ENCODE results near the gene ACACB. TPM values are rescaled to one million over a fixed set of nuclear protein-coding genes. Genes with fewer than 3 reads are reported as not detected.

ACACB gene
- total RNA-seq, 1 donor from 2014 or later = 27.7 TPM

GRCh38 chr12:109252799-109253198, 136.4 kb downstream of the ACACB start:
- peaks cover 0 to 7% (median 3%) of the 10 kb centered on the region in 3 donors for H3K9me3 ChIP-seq (ENCODE audit: control insufficient read depth in 3 of 3, low read length in 3 of 3)
- H3K4me3 ChIP-seq (ENCODE audit: low read length in 3 of 3) = no peak overlapping the region
- no peaks in the 10 kb centered on the region for H3K27me3 ChIP-seq (ENCODE audit: control insufficient read depth in 3 of 3, insufficient read depth in 3 of 3, low read length in 3 of 3)
- H3K9ac ChIP-seq (ENCODE audit: low read depth in 1 of 3, low read length in 3 of 3) = no peak overlapping the region
- H3K36me3 ChIP-seq (ENCODE audit: control insufficient read depth in 3 of 3, insufficient read depth in 3 of 3, low read length in 3 of 3) = peaks cover 49 to 75% (median 75%) of the 10 kb centered on the region in 3 donors
- H3K27ac ChIP-seq (ENCODE audit: low read depth, low read length) = no peak overlapping the region
- H3K4me1 ChIP-seq (ENCODE audit: control insufficient read depth in 3 of 3, insufficient read depth in 3 of 3, low read length in 3 of 3) = peaks cover 0 to 8% (median 7%) of the 10 kb centered on the region in 3 donors

- Histone ChIP-seq H3K9ac (ENCODE audit: low read depth in 1 of 3, low read length in 3 of 3) (no peak overlapping the region), H3K4me1 (ENCODE audit: control insufficient read depth in 3 of 3, insufficient read depth in 3 of 3, low read length in 3 of 3) (peaks cover 12 to 20% (median 18%) of the 10 kb centered on the region in 3 donors), H3K4me3 (ENCODE audit: low read length in 3 of 3) (no peak overlapping the region), H3K27me3 (ENCODE audit: control insufficient read depth in 3 of 3, insufficient read depth in 3 of 3, low read length in 3 of 3) (no peaks in the 10 kb centered on the region), H3K9me3 (ENCODE audit: control insufficient read depth in 3 of 3, low read length in 3 of 3) (peaks cover 0 to 7% (median 3%) of the 10 kb centered on the region in 3 donors), H3K27ac (ENCODE audit: low read depth, low read length) (no peak overlapping the region), H3K36me3 (ENCODE audit: control insufficient read depth in 3 of 3, insufficient read depth in 3 of 3, low read length in 3 of 3) (peaks cover 51 to 77% (median 72%) of the 10 kb centered on the region in 3 donors)
Measured at GRCh38 chr12:109253913-109254544, 137.6 kb downstream of the ACACB start.

- Histone ChIP-seq H3K27me3 (ENCODE audit: control insufficient read depth in 3 of 3, insufficient read depth in 3 of 3, low read length in 3 of 3) (no peaks in the 10 kb centered on the region), H3K9ac (ENCODE audit: low read depth in 1 of 3, low read length in 3 of 3) (no peak overlapping the region), H3K4me3 (ENCODE audit: low read length in 3 of 3) (no peak overlapping the region), H3K9me3 (ENCODE audit: control insufficient read depth in 3 of 3, low read length in 3 of 3) (peaks cover 0 to 7% (median 3%) of the 10 kb centered on the region in 3 donors), H3K4me1 (ENCODE audit: control insufficient read depth in 3 of 3, insufficient read depth in 3 of 3, low read length in 3 of 3) (peaks cover 14 to 24% (median 23%) of the 10 kb centered on the region in 3 donors), H3K36me3 (ENCODE audit: control insufficient read depth in 3 of 3, insufficient read depth in 3 of 3, low read length in 3 of 3) (peaks cover 55 to 86% (median 77%) of the 10 kb centered on the region in 3 donors), H3K27ac (ENCODE audit: low read depth, low read length) (no peak overlapping the region)
Measured at GRCh38 chr12:109255377-109255776, 139.0 kb downstream of the ACACB start.

GRCh38 chr12:109256011-109256410, 139.6 kb downstream of the ACACB start:
- Histone ChIP-seq H3K27ac (ENCODE audit: low read depth, low read length) (no peak overlapping the region), H3K9me3 (ENCODE audit: control insufficient read depth in 3 of 3, low read length in 3 of 3) (peaks cover 0 to 7% (median 3%) of the 10 kb centered on the region in 3 donors), H3K27me3 (ENCODE audit: control insufficient read depth in 3 of 3, insufficient read depth in 3 of 3, low read length in 3 of 3) (no peaks in the 10 kb centered on the region), H3K9ac (ENCODE audit: low read depth in 1 of 3, low read length in 3 of 3) (no peak overlapping the region), H3K4me3 (ENCODE audit: low read length in 3 of 3) (no peak overlapping the region), H3K36me3 (ENCODE audit: control insufficient read depth in 3 of 3, insufficient read depth in 3 of 3, low read length in 3 of 3) (peaks cover 56 to 86% (median 79%) of the 10 kb centered on the region in 3 donors), H3K4me1 (ENCODE audit: control insufficient read depth in 3 of 3, insufficient read depth in 3 of 3, low read length in 3 of 3) (peaks cover 14 to 24% (median 23%) of the 10 kb centered on the region in 3 donors)

- Histone ChIP-seq H3K27me3 (ENCODE audit: control insufficient read depth in 3 of 3, insufficient read depth in 3 of 3, low read length in 3 of 3) (no peaks in the 10 kb centered on the region), H3K27ac (ENCODE audit: low read depth, low read length) (no peak overlapping the region), H3K9me3 (ENCODE audit: control insufficient read depth in 3 of 3, low read length in 3 of 3) (peaks cover 0 to 7% (median 3%) of the 10 kb centered on the region in 3 donors), H3K36me3 (ENCODE audit: control insufficient read depth in 3 of 3, insufficient read depth in 3 of 3, low read length in 3 of 3) (peaks cover 51 to 84% (median 74%) of the 10 kb centered on the region in 3 donors), H3K4me3 (ENCODE audit: low read length in 3 of 3) (no peak overlapping the region), H3K9ac (ENCODE audit: low read depth in 1 of 3, low read length in 3 of 3) (no peak overlapping the region), H3K4me1 (ENCODE audit: control insufficient read depth in 3 of 3, insufficient read depth in 3 of 3, low read length in 3 of 3) (peaks cover 14 to 24% (median 23%) of the 10 kb centered on the region in 3 donors)
Measured at GRCh38 chr12:109258201-109258600, 141.8 kb downstream of the ACACB start.

GRCh38 chr12:109258607-109259544, 142.5 kb downstream of the ACACB start:
- Histone ChIP-seq H3K4me1 (ENCODE audit: control insufficient read depth in 3 of 3, insufficient read depth in 3 of 3, low read length in 3 of 3) (peaks cover 14 to 24% (median 23%) of the 10 kb centered on the region in 3 donors), H3K27ac (ENCODE audit: low read depth, low read length) (no peak overlapping the region), H3K27me3 (ENCODE audit: control insufficient read depth in 3 of 3, insufficient read depth in 3 of 3, low read length in 3 of 3) (no peaks in the 10 kb centered on the region), H3K36me3 (ENCODE audit: control insufficient read depth in 3 of 3, insufficient read depth in 3 of 3, low read length in 3 of 3) (peaks cover 44 to 80% (median 70%) of the 10 kb centered on the region in 3 donors), H3K4me3 (ENCODE audit: low read length in 3 of 3) (no peak overlapping the region), H3K9me3 (ENCODE audit: control insufficient read depth in 3 of 3, low read length in 3 of 3) (peaks cover 0 to 1% (median under 1%) of the 10 kb centered on the region in 3 donors), H3K9ac (ENCODE audit: low read depth in 1 of 3, low read length in 3 of 3) (no peak overlapping the region)

- Histone ChIP-seq H3K27ac (ENCODE audit: low read depth, low read length) (no peak overlapping the region), H3K4me1 (ENCODE audit: control insufficient read depth in 3 of 3, insufficient read depth in 3 of 3, low read length in 3 of 3) (peaks cover 14 to 24% (median 23%) of the 10 kb centered on the region in 3 donors), H3K9ac (ENCODE audit: low read depth in 1 of 3, low read length in 3 of 3) (no peak overlapping the region), H3K4me3 (ENCODE audit: low read length in 3 of 3) (no peak overlapping the region), H3K36me3 (ENCODE audit: control insufficient read depth in 3 of 3, insufficient read depth in 3 of 3, low read length in 3 of 3) (peaks cover 43 to 78% (median 69%) of the 10 kb centered on the region in 3 donors), H3K27me3 (ENCODE audit: control insufficient read depth in 3 of 3, insufficient read depth in 3 of 3, low read length in 3 of 3) (no peaks in the 10 kb centered on the region), H3K9me3 (ENCODE audit: control insufficient read depth in 3 of 3, low read length in 3 of 3) (no peaks in the 10 kb centered on the region)
Measured at GRCh38 chr12:109259545-109259895, 143.1 kb downstream of the ACACB start.

- Histone ChIP-seq H3K27ac (ENCODE audit: low read depth, low read length) (no peak overlapping the region), H3K27me3 (ENCODE audit: control insufficient read depth in 3 of 3, insufficient read depth in 3 of 3, low read length in 3 of 3) (no peaks in the 10 kb centered on the region), H3K4me1 (ENCODE audit: control insufficient read depth in 3 of 3, insufficient read depth in 3 of 3, low read length in 3 of 3) (peaks cover 14 to 18% (median 14%) of the 10 kb centered on the region in 3 donors), H3K9ac (ENCODE audit: low read depth in 1 of 3, low read length in 3 of 3) (no peak overlapping the region), H3K4me3 (ENCODE audit: low read length in 3 of 3) (no peak overlapping the region), H3K36me3 (ENCODE audit: control insufficient read depth in 3 of 3, insufficient read depth in 3 of 3, low read length in 3 of 3) (peaks cover 56 to 78% (median 73%) of the 10 kb centered on the region in 3 donors), H3K9me3 (ENCODE audit: control insufficient read depth in 3 of 3, low read length in 3 of 3) (no peaks in the 10 kb centered on the region)
Measured at GRCh38 chr12:109261087-109261486, 144.7 kb downstream of the ACACB start.

GRCh38 chr12:109261939-109262338, 145.6 kb downstream of the ACACB start:
- Histone ChIP-seq H3K4me3 (ENCODE audit: low read length in 3 of 3) (no peak overlapping the region), H3K36me3 (ENCODE audit: control insufficient read depth in 3 of 3, insufficient read depth in 3 of 3, low read length in 3 of 3) (peaks cover 54 to 77% (median 75%) of the 10 kb centered on the region in 3 donors), H3K27ac (ENCODE audit: low read depth, low read length) (no peak overlapping the region), H3K9me3 (ENCODE audit: control insufficient read depth in 3 of 3, low read length in 3 of 3) (no peaks in the 10 kb centered on the region), H3K4me1 (ENCODE audit: control insufficient read depth in 3 of 3, insufficient read depth in 3 of 3, low read length in 3 of 3) (peaks cover 14 to 18% (median 14%) of the 10 kb centered on the region in 3 donors), H3K9ac (ENCODE audit: low read depth in 1 of 3, low read length in 3 of 3) (no peak overlapping the region), H3K27me3 (ENCODE audit: control insufficient read depth in 3 of 3, insufficient read depth in 3 of 3, low read length in 3 of 3) (no peaks in the 10 kb centered on the region)
